GM21381 (cell line): ENCODE data around the gene NECAP2.
"Not testable (repeated sequence)": the region's sequence is repeated elsewhere in the genome, so short reads cannot be mapped to it uniquely, and the experiment has no call there.

Source experiments
- ATAC-seq: cut with Tn5 transposase; IDR thresholded peaks from one replicate; pipeline ENCODE4 v1.9.1; 2021; ENCODE audit warnings: mild to moderate bottlenecking, moderate library complexity; ENCODE audit not compliant: unreplicated experiment

Gene NECAP2

DNA sequence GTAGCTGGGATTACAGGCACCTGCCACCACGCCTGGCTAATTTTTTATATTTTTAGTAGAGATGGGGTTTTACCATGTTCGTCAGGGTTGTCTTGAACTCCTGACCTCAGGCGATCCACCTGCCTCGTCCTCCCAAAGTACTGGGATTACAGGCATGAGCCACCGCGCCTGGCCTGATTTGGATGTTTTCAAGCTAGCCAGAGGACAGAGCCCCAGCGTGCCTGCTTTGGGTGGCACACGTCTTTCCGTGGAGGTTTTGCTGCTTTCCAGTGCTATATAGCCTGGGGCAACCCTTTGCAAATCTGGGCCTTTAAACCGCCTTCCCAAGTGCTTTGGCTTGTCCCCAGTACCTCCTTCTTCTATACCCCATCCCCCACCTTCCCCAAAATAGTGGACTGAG lies 15.6 kb downstream of the NECAP2 start:
- not testable (repeated sequence) for ATAC-seq

DNA sequence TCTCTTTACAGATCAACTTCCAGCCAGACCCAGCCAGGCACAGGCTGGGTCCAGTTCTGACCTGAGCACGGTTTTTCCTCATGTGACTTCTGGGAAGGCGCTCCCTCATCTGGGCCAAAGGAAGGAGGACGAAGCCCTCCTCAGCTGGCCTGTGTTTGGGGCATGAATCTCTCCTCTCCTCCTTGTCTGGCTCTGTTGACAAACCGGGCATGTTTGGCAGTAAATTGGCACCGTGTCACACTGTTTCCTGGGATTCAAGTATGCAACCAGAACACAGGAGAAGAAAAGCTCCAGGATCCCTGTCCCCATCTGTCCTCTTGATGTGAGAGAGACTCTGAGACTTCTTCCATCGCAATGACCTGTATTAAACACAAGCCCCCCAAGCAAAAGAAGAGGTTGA lies 18.3 kb downstream of the NECAP2 start:
- no peak for ATAC-seq

DNA sequence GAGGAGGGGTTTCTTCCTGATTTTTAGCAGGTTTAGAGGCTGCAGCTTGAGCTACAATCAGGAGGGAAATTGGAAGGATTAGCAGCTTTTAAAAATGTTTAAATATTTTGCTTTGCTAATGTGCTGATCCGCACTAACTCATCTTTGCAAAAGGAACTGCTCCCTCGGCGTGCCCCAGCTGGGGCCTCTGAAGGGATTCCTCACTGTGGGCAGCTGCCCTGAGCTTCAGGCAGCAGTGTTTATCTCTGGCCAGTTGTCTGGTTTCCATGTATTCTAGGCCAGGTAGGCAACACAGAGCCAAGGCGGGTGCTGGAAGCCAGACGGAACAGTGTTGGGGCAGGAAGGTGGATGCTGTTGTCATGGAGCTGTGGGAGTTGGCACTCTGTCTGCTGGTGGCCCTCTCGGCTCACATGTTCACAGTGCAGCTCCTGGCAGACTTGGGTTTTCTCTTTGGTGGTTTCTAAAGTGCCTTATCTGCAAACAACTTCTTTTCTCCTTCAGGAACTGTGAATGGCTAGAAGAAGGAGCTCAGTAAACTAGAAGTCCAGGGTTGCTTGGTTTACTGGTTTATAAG lies 18.9 kb downstream of the NECAP2 start:
- ATAC-seq, result no peak

DNA sequence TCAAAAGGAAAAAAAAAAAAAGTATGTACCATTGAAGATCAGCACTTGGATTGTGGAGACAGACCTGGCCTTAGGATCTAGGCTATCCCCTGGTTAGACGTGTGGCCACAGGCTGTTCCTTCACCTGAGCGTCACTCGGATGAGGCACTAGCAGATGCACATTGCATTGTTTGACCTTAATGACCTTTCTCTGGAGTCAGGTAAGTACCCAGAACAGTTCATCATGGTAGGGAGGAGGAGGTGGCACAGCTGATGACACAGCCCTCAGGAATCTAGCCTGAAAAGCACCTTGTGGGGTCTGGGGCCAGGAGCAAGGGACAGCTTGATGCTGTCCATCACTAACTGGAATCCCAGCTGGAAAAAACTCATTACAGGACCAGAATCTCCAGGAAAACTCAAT lies 21.2 kb downstream of the NECAP2 start:
- no peak for ATAC-seq

DNA sequence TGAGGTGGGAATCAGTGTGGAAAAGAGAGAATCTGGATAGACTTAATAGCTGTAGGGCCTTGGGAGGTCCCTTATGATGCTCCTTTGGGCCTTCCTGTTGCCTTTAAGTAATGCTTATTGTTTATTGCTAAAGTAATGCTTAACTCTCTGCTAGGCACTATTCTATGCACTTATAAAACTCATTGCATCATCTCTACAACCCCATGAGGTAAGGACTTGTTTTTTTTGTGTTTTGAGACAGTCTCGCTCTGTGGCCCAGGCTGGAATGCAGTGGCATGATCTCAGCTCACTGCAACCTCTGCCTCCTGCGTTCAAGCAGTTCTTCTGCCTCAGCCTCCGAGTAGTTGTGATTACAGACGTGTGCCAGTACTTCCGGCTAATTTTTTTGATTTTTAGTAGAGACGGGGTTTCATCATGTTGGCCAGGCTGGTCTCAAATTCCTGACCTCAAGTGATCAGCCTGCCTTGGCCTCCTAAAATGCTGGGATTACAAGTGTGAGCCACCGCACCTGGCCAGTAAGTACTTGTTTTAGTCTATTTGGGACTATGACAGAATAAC lies 22.3 kb downstream of the NECAP2 start:
- no peak for ATAC-seq

DNA sequence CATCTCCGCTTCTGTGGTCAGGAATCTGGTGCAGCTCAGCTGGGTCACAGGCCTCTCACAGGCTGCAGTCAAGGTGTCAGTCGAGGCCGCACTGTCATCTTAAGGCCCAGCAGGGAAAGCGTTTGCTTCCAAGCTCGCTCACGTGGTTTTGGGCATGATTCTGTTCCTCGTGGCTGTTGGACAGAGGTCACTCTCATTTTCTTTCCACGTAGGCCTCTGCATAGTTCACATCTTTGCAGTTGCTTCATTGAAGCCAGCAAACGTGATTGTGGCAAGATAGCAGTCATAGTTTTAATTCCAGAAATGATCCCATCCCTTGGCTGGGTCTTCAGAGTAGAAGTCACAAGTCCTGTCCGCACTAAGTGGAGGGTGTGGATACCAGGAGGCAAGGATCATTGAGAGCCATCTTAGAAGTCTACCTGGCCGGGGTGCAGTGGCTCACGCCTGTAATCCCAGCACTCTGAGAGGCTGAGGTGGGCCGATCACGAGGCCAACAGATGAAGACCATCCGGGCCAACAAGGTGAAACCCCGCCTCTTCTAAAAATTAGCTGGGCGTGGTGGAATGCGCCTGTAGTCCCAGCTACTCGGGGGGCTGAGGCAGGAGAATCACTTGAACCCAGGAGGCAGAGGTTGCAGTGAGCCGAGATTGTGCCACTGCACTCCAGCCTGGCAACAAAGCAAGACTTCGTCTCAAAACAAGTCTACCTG lies 24.5 kb downstream of the NECAP2 start:
- ATAC-seq, result no peak

DNA sequence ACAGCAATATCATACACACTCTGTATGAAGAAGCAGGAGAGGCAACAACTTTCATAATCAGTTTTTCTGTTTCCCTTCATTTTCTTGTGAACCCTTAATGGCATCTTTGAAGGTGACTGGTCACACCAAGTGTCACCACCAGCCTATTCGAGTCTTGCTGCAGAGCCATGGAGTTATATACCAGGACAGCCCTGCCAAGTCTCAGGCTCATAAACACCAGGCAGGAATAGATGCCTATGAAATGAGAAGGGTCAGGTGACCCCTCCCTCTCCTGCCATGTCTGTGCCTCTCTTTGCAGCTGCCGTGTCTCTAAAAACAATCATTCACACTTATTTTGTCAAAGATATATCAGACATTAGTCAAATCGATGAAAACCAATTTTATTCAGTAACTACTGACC lies 28.0 kb downstream of the NECAP2 start:
- ATAC-seq, result no peak

DNA sequence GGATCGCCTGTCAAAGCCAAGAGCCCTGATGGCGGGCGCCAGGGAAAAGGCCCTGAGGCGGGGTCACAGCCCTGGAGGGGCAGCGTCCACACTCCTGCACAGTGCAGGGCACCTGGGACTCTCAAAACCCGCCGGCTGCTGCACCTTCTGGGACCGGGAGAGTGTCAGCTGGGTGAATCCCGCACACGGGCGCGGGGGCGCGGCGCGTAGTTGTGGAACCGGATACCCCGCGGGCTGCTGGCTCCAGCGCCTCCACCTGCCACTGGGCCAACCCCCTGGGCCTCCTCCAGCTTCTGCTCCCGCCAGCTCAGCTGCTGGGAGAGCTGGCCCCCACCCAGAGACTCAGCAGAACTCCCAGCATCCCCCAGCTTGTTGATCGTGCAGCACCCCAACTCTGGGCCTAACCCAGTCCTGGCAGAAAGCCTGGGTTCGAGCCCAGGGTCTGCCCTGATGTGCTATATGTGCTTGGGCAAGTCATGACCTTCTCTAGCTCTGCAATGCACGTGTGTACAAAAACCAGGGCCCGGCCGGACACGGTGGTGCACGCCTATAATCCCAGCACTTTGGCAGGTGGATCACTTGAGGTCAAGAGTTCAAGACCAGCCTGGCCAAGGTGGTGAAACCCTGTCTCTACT lies 33.8 kb downstream of the NECAP2 start:
- no peak for ATAC-seq

DNA sequence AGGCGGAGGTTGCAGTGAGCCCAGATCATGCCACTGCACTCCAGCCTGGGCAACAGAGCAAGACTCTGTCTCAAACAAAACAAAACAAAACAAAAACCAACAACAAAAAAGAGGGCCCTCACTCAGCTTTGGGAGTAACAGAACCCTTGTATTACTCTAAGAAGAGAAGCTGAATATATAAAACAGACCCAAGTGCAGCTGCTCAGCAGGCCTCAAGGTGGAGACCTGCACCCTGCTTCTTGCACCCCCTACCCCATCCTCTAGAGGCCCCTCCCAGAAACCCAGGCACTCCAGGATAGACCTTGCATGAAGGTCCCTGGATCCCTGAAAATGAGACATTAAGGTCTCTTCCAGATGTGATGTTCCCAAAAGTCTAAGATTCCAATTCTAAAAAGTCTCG lies 34.4 kb downstream of the NECAP2 start:
- ATAC-seq, result not testable (repeated sequence)

DNA sequence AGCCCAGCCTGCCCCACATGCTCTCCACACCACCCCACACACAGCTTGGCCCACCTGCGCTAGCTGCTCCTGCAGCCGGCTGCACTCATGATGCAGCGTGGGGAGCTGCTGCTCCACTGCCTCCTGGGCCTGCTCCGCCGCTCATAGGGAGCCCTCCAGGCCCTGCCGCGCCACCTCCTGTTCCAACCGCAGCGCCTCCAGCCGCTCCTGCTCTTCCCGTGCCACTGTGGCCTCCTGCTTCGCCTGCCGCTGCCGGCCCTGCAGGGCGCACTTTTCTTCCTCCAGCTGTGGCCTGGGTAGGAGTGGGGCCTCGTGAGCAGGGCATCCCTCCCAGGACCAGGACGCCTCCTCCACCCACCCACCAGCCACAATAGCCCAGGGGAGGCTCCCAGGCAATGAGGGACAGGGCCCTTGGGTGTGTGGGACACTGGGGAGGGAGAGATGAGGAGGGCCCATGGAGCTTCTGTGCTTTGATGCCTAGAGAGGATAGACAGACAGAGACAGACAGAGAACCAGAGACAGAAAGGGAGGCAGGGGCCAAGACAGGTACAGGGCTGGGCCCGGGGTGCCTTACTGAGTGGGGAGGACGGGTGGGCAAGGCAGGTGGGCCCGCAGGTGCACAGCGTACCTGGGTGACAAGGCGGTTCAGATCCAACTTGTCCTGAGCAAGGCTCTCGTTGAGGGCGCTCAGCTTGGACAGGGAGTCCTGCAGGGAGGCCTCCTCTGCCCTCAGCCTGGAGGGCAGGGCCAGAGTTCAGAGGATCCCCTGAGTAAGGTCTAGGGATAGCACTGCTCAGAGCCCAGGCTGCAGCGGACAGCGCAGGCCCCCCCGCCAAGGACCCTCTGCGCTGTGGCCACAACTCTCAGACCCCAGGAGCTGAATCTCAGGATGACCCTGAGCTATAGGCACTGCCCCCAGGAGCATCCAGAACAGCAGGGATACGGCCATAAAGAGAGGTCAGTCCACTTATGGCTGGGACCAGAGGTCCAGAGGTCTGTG lies 35.5 kb downstream of the NECAP2 start:
- ATAC-seq, result not testable (repeated sequence)

DNA sequence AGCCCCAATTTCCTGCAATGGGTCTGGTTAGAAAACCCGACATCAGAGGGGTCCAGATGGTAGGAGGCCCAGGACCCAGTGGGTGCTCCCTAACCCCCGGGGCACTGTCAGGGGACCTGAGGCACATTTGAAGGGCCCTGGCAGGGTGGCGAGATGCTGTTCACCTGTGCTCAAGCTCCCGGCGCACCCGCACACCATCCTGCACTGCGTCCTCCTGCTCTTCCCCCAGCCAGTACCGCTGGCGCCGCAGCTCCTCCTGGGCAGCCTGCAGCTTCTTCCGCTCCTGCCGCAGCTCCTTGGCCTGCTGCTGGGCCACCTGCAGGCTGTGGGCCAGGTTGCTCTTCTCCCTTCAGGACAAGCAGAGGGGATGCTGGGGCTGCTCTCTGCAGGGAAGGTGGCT lies 37.6 kb downstream of the NECAP2 start:
- ATAC-seq, result no peak

DNA sequence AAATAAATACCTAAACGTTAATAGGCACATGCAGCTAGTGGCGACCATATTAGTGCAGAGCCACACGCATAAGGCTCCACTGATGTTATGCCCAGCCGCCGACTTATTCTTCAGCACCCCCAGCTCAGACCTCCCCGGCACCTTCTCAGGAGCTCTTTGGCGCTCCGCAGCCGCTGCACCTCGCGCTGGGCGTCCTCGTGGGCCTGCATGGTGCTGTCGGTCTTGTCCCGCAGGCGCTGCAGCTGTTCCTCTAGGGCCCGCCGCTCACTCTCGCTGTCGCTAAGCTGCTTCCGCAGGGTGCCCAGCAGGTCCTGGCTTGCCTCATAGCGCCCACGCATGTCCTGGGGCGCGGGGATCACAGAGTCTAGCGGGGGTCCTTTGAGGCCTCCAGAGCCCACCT lies 42.6 kb downstream of the NECAP2 start:
- ATAC-seq, result not testable (repeated sequence)

DNA sequence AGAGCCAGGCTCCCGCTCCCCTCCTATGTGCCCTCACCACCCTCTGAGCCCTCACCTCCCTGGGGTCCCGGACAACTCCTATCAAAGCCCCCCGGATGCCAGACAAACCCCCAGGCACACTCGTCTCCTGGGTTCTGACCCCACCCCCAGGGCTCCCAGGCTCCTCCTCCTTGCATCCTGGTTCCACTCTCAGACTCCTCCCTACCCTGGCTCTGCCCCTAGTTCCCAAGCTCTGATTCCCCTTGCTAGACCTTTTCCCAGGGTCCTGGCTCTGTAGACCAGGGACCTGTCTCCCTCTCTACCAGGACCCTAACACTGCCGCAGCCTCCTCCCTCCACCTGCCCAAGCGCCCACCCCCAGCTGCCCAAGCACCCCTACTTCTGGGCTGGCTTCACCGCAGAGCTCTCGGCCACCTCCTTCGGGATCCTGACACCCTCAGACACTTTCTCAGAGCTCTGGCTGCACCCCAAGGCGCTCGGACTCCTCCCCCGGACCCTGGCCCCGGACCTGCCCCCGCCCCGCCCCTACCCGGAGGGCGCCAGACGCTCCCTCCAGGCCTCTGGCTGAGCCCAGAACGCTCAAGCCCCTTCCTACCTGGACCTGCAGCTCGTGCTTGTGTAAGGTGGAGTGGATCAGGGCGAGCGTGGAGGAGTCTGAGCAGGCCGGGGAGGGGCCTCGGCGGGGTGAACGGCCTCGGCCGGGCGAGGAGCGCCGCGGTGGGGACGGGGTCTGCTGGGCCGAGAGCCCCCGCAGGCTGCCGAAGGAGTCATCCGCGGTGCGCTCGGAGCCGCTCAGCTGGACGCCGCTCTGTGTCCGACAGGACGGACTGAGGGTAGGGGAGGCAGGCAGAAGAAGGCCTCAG lies 43.3 kb downstream of the NECAP2 start:
- not testable (repeated sequence) for ATAC-seq

DNA sequence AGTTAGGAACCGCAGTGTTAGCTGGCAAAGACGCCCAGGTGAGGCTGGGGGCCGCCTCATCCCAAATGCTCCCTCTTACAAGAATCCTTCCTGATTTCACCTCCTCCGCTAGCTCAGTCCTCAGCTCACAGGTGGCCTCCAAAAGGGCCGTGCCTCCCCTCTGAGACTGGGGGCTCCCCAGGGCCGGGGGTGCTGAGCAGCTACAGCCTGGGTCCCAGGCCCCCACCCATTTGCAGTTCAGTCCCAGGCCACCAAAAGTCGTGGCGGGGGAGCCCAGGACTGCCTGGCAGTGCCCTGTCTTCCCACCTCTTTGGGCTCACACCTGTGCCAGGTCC lies 43.9 kb downstream of the NECAP2 start:
- ATAC-seq, result no peak

DNA sequence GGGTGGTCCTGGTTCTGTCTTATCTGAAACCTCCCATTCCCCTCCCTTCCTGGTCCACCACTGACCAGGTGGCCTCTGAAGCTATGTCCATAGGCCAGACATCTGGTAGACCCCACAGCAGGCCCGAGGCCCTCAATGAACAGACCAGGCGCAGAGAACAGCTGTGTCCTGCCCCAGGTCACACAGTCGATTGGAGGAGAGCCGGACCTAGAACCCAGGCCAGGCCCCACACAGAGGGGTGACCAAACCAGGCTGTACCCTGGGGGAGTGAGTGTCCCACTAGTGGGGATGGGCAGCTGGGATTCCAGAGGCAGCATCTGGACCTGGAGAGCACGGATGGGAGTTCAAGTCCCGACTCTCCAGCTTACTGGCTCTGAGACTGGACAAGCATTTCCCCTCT lies 44.4 kb downstream of the NECAP2 start:
- no peak for ATAC-seq

DNA sequence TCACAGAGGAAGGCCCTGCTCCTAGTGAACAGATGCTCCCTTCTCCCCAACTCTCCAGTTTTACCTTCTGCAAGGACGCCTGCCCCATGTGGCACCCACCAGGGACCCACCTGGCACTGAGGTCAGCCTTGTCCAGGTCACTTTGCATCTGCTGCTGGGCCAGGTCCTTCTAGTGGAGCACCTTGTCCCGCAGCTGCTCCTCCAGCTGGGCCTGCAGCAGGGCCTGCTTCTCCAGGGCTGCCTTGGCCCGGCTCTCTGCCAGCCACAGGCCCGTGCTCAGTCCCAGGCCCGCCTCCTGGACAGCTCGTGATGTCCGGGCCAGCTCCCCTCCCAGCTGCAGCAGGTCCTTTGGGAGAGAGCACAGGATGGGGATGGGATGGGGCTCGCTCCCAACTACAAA lies 45.8 kb downstream of the NECAP2 start:
- ATAC-seq, result not testable (repeated sequence)

DNA sequence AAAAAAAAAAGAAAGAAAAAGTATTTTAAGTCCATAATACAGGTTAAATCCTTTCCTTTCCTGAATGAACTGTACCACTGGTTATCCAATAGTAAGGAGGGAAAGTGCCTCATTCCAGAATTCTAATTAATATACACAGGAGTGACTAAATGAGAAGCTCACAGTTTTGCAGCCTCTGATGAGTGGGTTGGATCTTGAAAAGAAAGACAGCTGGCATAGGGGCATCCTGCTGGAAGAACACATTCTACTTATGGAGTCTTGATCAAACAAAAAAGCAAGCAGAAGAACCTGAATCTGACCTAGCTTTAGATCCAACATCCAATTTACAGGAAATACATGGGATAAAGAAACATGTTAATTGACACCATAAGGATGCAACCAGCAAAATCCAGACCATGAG lies 46.5 kb downstream of the NECAP2 start:
- not testable (repeated sequence) for ATAC-seq

DNA sequence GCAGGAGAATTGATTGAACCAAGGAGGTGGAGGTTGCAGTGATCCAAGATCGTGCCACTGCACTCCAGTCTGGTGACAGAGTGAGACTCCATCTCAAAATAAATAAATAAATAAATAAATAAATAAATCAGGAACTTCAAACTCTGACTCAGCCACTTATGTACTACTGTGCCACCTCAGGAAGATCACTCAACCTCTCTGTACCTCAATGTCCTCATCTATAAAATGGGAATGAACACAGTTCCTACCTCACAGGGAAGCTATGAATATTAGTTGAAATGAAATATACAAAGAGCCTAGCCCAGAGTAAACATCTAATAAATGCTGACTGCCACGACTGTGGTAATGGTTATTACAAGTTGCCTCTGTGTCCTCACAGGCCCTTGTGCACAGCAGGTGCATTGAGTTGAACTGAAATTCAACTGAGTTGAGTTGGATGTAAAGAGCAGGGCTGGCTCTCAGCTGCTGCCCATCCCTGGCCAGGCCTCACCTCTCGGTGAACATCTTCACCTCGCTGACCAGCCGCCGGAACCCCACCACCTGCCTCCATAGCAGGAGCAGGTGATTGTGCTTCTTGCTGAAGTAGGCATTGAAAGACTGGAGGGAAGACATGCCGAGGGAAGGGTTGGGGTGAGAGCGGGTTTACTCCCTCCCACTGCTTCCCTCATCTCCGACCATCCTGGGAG lies 48.8 kb downstream of the NECAP2 start:
- not testable (repeated sequence) for ATAC-seq

DNA sequence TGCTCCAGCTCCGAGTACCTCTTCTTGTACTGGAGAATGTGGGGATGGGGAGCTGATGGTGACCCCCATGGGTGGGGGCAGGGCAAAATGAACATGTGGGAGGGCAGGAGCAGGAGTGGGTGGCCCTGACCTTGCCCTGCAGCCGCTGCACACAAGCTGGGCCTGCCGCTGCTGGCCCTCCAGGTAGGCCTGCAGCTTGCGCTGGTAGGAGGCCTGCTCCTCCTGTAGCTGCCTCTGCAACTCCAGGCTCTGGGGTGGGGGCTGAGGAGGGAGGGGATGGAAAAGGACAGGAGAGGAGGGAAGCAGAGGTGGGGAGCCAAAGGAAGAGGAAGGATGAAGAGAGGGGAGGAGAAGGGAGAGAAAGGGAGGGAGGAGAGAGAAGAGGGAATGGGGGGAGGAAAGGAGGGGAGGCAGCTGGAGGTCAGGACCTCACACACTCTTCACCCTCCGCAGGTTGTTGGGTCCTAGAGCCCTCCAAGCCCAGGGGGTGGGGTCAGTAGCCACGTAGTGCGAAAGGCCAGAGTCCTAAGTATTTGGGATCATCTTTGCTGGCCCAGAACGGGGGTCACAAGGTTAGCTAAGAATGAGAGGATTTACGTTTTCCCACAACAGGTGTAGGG lies 50.6 kb downstream of the NECAP2 start:
- ATAC-seq, result no peak
